Keratinocyte (primary cell): ENCODE data around the gene VAMP5. TPM values are rescaled to one million over a fixed set of nuclear protein-coding genes. Genes with fewer than 3 reads are reported as not detected.

Experiments
- DNase-seq: peaks from one replicate; pipeline ENCODE4 v3.0.0-alpha.2; 2011; ENCODE audit warnings: low read depth, missing footprints, low spot score
- FAIRE-seq: peaks from 2 replicates; lab custom pipeline; 2011; peaks lifted over from hg19 to GRCh38; lab: Jason Lieb, UNC
- H2AFZ ChIP-seq: 2 replicates; pipeline ENCODE4 v1.6.0; 2012; ENCODE audit warnings: low read length, control low read depth, inconsistent platforms; ENCODE audit not compliant: control insufficient read depth
- H3K27ac ChIP-seq: 2 replicates; pipeline ENCODE4 v1.5.1; 2011; ENCODE audit warnings: low read length; ENCODE audit not compliant: control insufficient read depth, insufficient read depth
- H3K27me3 ChIP-seq: 3 replicates; pipeline ENCODE4 v1.6.0; 2011; ENCODE audit warnings: low read length; ENCODE audit not compliant: control insufficient read depth, insufficient read depth; ENCODE audit errors: extremely low read depth
- H3K36me3 ChIP-seq, 2 experiments: 2 replicates in 1 of 2; 3 replicates in 1 of 2; pipeline ENCODE4 v1.5.1; 2011; ENCODE audit warnings: low read length in 2 of 2, mild to moderate bottlenecking in 1 of 2; ENCODE audit not compliant: control insufficient read depth in 2 of 2, insufficient read depth in 2 of 2; ENCODE audit errors: extremely low read depth in 1 of 2
- H3K4me1 ChIP-seq: 3 replicates; pipeline ENCODE4 v1.5.1; 2011; ENCODE audit warnings: low read length; ENCODE audit not compliant: control insufficient read depth, insufficient read depth; ENCODE audit errors: extremely low read depth
- H3K4me2 ChIP-seq: 3 replicates; pipeline ENCODE4 v1.6.0; 2011; ENCODE audit warnings: low read depth, low read length; ENCODE audit not compliant: control insufficient read depth, insufficient read depth; ENCODE audit errors: extremely low read depth
- H3K4me3 ChIP-seq, 3 experiments: fragments of 200-600 bp in 1 of 3; sonication (generic) in 1 of 3; 2 replicates in 2 of 3; 3 replicates in 1 of 3; pipeline ENCODE4 v1.5.1; 2011 to 2016; ENCODE audit warnings: low read length in 3 of 3, mild to moderate bottlenecking in 3 of 3, control low read depth in 2 of 3, inconsistent platforms in 1 of 3, low read depth in 1 of 3, mixed read lengths in 1 of 3, mixed run types in 1 of 3, moderate library complexity in 1 of 3; ENCODE audit not compliant: control insufficient read depth in 2 of 3, insufficient read depth in 2 of 3; ENCODE audit errors: extremely low read depth in 1 of 3
- H3K79me2 ChIP-seq: 2 replicates; pipeline ENCODE4 v1.6.0; 2012; ENCODE audit warnings: low read length; ENCODE audit not compliant: control insufficient read depth, insufficient read depth
- H3K9ac ChIP-seq: 3 replicates; pipeline ENCODE4 v1.6.0; 2011; ENCODE audit warnings: low read length; ENCODE audit not compliant: control insufficient read depth, insufficient read depth; ENCODE audit errors: extremely low read depth
- H3K9me1 ChIP-seq: 3 replicates; pipeline ENCODE4 v1.6.0; 2011; ENCODE audit warnings: low read length; ENCODE audit not compliant: control insufficient read depth, insufficient read depth; ENCODE audit errors: extremely low read depth
- H3K9me3 ChIP-seq: 2 replicates; pipeline ENCODE4 v1.5.1; 2012; ENCODE audit warnings: low read depth, low read length; ENCODE audit not compliant: control insufficient read depth
- H4K20me1 ChIP-seq: 3 replicates; pipeline ENCODE4 v1.6.0; 2011; ENCODE audit warnings: low read length; ENCODE audit not compliant: control insufficient read depth, insufficient read depth; ENCODE audit errors: extremely low read depth
- CTCF ChIP-seq, 3 experiments: IDR thresholded peaks in 1 of 3; conservative IDR thresholded peaks in 1 of 3; optimal IDR thresholded peaks in 1 of 3; 2 replicates in 2 of 3; 3 replicates in 1 of 3; pipeline versions ENCODE3 to v1.5.1; 2011; ENCODE audit warnings: low read length in 3 of 3, mild to moderate bottlenecking in 3 of 3, moderate library complexity in 2 of 3, control low read depth in 1 of 3, inconsistent platforms in 1 of 3; ENCODE audit not compliant: insufficient read depth in 2 of 3; ENCODE audit errors: extremely low read depth in 1 of 3
- EZH2 ChIP-seq: IDR thresholded peaks from one replicate; pipeline ENCODE4 v1.6.1; 2012; ENCODE audit warnings: inconsistent platforms, mild to moderate bottlenecking, low read length, moderate library complexity
- dilution Hi-C: fragments of 300-500 bp; cut with MboI; formaldehyde crosslinking; loops from one replicate; pipeline ENCODE4 v1.7.0; 2020; ENCODE audit warnings: low sequenced_read_pairs; ENCODE audit not compliant: extremely low pct_ligation_motif_present
- polyA plus RNA-seq, 5 experiments: library from polyadenylated mRNA; depleted of rRNA in 3 of 5; stranded (reverse) in 3 of 5; stranded (forward) in 1 of 5; unstranded in 1 of 5; fragments of >200 nt; gene quantifications; 1 replicate in 1 of 5; 2 replicates in 3 of 5; 3 replicates in 1 of 5; pipeline versions ENCODE4 v1.2.1 to v1.2.3, GENCODE V29; 2011 to 2012; ENCODE audit warnings: missing spikeins in 2 of 5, low read depth in 1 of 5, low replicate concordance in 1 of 5

The VAMP5 gene
- polyA plus RNA-seq, 1 donor (not counting 4 experiments of a cell fraction or from before 2014, with no cell fraction given), result 11.0 TPM

GRCh38 chr2:85593023-85593422 is 8.8 kb downstream of the VAMP5 start:
- Histone ChIP-seq H3K4me2 (no peak overlapping the region), H3K36me3 (peaks cover 7 to 11% of the 10 kb centered on the region in 2 experiments), H3K4me1 (peaks cover 24% of the 10 kb centered on the region), H2AFZ (no peak overlapping the region), H3K9me1 (no peaks in the 10 kb centered on the region), H3K79me2 (peaks cover 19% of the 10 kb centered on the region), H3K9ac (no peak overlapping the region), H3K27me3 (no peaks in the 10 kb centered on the region), H3K9me3 (no peaks in the 10 kb centered on the region), H3K4me3 (no peak overlapping the region), H3K27ac (no peak overlapping the region), H4K20me1 (no peaks in the 10 kb centered on the region)
- no peak for FAIRE-seq
- no peak for TF ChIP-seq EZH2
- TF ChIP-seq CTCF (optimal IDR thresholded peaks at IDR 0.05 in 1 of 3, IDR thresholded peaks at IDR 0.05 in 1 of 3, conservative IDR thresholded peaks at IDR 0.05 in 1 of 3; ENCODE audit: extremely low read depth in 1 of 3, insufficient read depth in 2 of 3, low read length in 3 of 3), result no peak
- no peak for DNase-seq
- dilution Hi-C loops, result no loop called here

- H3K9ac ChIP-seq, result peak overlapping the region; percentile 89
- dilution Hi-C loops, result no loop called here
- peak overlapping the region; percentile 94 for H3K4me2 ChIP-seq
- FAIRE-seq (no peak), DNase-seq (no peak)
- no peak for TF ChIP-seq CTCF (optimal IDR thresholded peaks at IDR 0.05 in 1 of 3, IDR thresholded peaks at IDR 0.05 in 1 of 3, conservative IDR thresholded peaks at IDR 0.05 in 1 of 3; ENCODE audit: extremely low read depth in 1 of 3, insufficient read depth in 2 of 3, low read length in 3 of 3)
- H3K9me1 ChIP-seq, result no peaks in the 10 kb centered on the region
- H2AFZ ChIP-seq, result peak overlapping the region; percentile 93
- peaks cover 24% of the 10 kb centered on the region for H3K4me1 ChIP-seq
- no peaks in the 10 kb centered on the region for H3K9me3 ChIP-seq
- peak overlapping the region; percentile 91 for H3K27ac ChIP-seq
- H3K27me3 ChIP-seq, result no peaks in the 10 kb centered on the region
- H3K36me3 ChIP-seq, result peaks cover 7 to 22% of the 10 kb centered on the region in 2 experiments
- H3K79me2 ChIP-seq, result peaks cover 19% of the 10 kb centered on the region
- no peaks in the 10 kb centered on the region for H4K20me1 ChIP-seq
- H3K4me3 ChIP-seq, result peak overlapping the region; percentile 85 to 98 (median 87)
Observed at GRCh38 chr2:85594715-85595300, 10.6 kb downstream of the VAMP5 start.
